Right lobe of liver (tissue), 6 donors: Measurements from ENCODE around the gene IL15RA. TPM values are rescaled to one million over a fixed set of nuclear protein-coding genes. Genes with fewer than 3 reads are reported as not detected.

Source experiments
- ATAC-seq, 4 donors: fragments of 200-7000 bp; cut with Tn5 transposase; one replicate each; pipeline ENCODE4 v1.9.1; 2020; ENCODE audit warnings: mild to moderate bottlenecking in 4 of 4, moderate library complexity in 4 of 4
- DNase-seq, 3 donors: peaks; one replicate each; pipeline ENCODE4 v3.0.0-alpha.2; 2020
- H3K27ac ChIP-seq, 3 donors: fragments of 200-600 bp; one replicate each; pipeline ENCODE4 v1.8.0; 2022
- H3K27me3 ChIP-seq, 2 donors: fragments of 200-600 bp; one replicate each; pipeline ENCODE4 v1.8.0; 2022
- H3K36me3 ChIP-seq, 4 donors: fragments of 200-600 bp; sonication (generic) in 1 of 4; one replicate each; pipeline versions ENCODE4 v1.5.1 to v1.8.0; 2017 to 2022; ENCODE audit warnings: control low read depth in 1 of 4
- H3K4me1 ChIP-seq, 4 donors: fragments of 200-600 bp; sonication (generic) in 1 of 4; one replicate each; pipeline versions ENCODE4 v1.5.1 to v1.8.0; 2017 to 2022; ENCODE audit warnings: control low read depth in 1 of 4
- H3K4me3 ChIP-seq, 3 donors: fragments of 200-600 bp; one replicate each; pipeline ENCODE4 v1.8.0; 2022
- H3K9me3 ChIP-seq, 4 donors: fragments of 200-600 bp; sonication (generic) in 1 of 4; one replicate each; pipeline versions ENCODE4 v1.5.1 to v1.8.0; 2017 to 2022; ENCODE audit warnings: control low read depth in 1 of 4
- POLR2A ChIP-seq: fragments of 450-650 bp; IDR thresholded peaks from one replicate; pipeline ENCODE4 v1.6.1; 2017; ENCODE audit warnings: antibody characterized with exemption, mild to moderate bottlenecking
- WGBS: methylation state at CpG from one replicate; pipeline ENCODE4 v1.1.6; 2018; ENCODE audit warnings: low coverage, low lambda C conversion rate; ENCODE audit not compliant: insufficient coverage; ENCODE audit errors: missing lambda C conversion rate; 5-methylcytosine and 5-hydroxymethylcytosine counted together
- intact Hi-C, 2 donors: fragments of 100-400 bp; cut with DNase I; formaldehyde crosslinking; loops; one replicate each; pipeline versions ENCODE4 v1.11.2 to v1.14.1; 2022
- total RNA-seq, 6 experiments: library from RNA; depleted of rRNA in 2 of 6; stranded (reverse); fragments of >200 nt in 2 of 6; fragmentation: NEBNext Ultra II Directional in 3 of 6; extraction: Animal tissue kit (Norgen Biotek cat#: 25700) in 3 of 6; gene quantifications; one replicate each; pipeline versions ENCODE4 v1.1.0 to v1.2.4, GENCODE V29; 2016 to 2023
- TF ChIP-seq, protein P1 (sequence below), 4 donors: fragments of 200-600 bp in 3 of 4; fragments of 450-650 bp in 1 of 4; IDR thresholded peaks; one replicate each; pipeline versions ENCODE4 v1.5.1 to v1.8.0; 2016 to 2022; ENCODE audit warnings: antibody characterized with exemption in 4 of 4, mild to moderate bottlenecking in 2 of 4
- donor health status: DM: no; HTN: yes; CAD: no.
- donor health status: DM: no; HTN: no; CAD: no.
- donor health status: DM: no; HTN: no; CAD: no.
- donor health status: DM: no; HTN: yes; CAD: no.
- donor health status: DM: no; HTN: yes; CAD: no.

IL15RA gene
- total RNA-seq, 6 experiments from 2014 or later, result 6.2 to 42.7 (median 13.3) TPM

DNA sequence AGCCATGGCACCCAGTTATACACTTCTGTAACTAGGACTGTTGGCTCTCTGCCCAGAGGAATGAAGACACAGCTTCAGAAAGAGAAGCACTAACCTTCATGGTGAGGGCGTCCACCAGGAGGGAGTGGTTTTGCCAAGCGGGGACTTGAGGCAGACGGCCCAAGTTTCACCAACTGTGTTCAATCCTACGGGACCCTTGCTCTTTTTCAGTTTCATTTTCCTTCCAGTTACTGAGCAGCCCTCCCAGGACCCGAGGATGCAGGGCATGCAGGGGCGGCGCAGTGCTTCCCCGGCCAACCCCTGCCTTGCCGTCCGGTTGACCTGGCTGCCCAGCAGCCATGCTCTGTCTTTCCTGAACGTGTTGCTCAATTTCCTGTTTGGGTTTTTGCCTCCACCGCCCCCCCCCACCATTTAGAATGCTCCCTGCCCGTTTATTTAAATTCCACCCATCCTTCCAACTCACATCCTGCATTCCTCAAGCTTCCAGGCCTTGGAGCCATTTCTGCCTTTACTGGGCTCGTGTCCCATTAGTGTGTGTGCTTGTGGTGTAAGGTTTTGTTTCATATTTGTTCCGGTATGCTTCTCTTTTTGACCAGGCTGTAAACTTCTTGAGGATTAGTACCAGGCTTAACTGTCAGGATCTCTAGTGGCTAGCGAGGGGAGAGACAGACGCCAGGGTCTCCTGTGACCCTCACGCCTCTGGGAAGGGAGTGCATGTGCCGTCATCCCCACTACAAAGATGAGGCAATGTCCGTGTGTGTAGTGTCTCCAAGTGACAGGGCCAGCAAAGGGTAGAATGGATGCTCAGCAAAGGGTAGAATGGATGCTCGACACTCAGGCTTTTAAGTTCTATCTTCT, 31.6 kb downstream of the IL15RA start:
- peaks cover 0 to 15% (median 6%) of the 10 kb centered on the region in 4 donors for H3K4me1 ChIP-seq
- DNase-seq (peak; percentile 66 to 70 (median 67)), ATAC-seq (peak; percentile 15 to 53 (median 34))
- 37% methylated on average over 17 of the region's 21 CpGs for WGBS
- H3K4me3 ChIP-seq, result peak overlapping the region; percentile 2 to 40 (median 2)
- no peaks in the 10 kb centered on the region for H3K36me3 ChIP-seq
- intact Hi-C loops, result no loop called here
- TF ChIP-seq, protein P1, sequence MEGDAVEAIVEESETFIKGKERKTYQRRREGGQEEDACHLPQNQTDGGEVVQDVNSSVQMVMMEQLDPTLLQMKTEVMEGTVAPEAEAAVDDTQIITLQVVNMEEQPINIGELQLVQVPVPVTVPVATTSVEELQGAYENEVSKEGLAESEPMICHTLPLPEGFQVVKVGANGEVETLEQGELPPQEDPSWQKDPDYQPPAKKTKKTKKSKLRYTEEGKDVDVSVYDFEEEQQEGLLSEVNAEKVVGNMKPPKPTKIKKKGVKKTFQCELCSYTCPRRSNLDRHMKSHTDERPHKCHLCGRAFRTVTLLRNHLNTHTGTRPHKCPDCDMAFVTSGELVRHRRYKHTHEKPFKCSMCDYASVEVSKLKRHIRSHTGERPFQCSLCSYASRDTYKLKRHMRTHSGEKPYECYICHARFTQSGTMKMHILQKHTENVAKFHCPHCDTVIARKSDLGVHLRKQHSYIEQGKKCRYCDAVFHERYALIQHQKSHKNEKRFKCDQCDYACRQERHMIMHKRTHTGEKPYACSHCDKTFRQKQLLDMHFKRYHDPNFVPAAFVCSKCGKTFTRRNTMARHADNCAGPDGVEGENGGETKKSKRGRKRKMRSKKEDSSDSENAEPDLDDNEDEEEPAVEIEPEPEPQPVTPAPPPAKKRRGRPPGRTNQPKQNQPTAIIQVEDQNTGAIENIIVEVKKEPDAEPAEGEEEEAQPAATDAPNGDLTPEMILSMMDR (IDR thresholded peaks at IDR 0.05), result no peak
- TF ChIP-seq POLR2A, result peak; percentile 33
- no peaks in the 10 kb centered on the region for H3K9me3 ChIP-seq
- no peaks in the 10 kb centered on the region for H3K27me3 ChIP-seq
- peak overlapping the region; percentile 41 to 81 (median 58) for H3K27ac ChIP-seq

DNA sequence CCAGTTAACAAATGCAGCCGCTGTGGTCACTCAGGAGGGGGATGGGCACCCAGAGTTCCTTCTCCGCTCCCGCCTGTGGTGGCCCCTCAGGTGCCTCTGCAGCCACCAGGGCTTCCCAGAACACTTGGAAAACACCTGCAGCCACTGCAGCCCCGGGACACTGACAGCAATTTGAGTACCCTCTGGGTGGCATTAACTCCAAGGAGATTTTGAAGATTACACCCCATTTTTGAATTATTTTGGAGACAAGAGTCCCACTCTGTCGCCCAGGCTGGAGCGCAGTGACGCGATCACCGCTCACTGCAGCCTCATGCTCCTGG, 32.2 kb downstream of the IL15RA start:
- TF ChIP-seq, protein P1 (IDR thresholded peaks at IDR 0.05), result no peak
- no peak for DNase-seq
- H3K27ac ChIP-seq, result peak overlapping the region; percentile 12 to 81 (median 58)
- no peaks in the 10 kb centered on the region for H3K36me3 ChIP-seq
- H3K4me1 ChIP-seq, result peaks cover 0 to 11% (median 5%) of the 10 kb centered on the region in 4 donors
- ATAC-seq, result no peak
- 87% methylated on average over 6 of the region's 9 CpGs for WGBS
- no peaks in the 10 kb centered on the region for H3K9me3 ChIP-seq
- no peaks in the 10 kb centered on the region for H3K27me3 ChIP-seq
- intact Hi-C loops, result no loop called here
- H3K4me3 ChIP-seq, result peak overlapping the region; percentile 2 to 40 (median 2)

DNA sequence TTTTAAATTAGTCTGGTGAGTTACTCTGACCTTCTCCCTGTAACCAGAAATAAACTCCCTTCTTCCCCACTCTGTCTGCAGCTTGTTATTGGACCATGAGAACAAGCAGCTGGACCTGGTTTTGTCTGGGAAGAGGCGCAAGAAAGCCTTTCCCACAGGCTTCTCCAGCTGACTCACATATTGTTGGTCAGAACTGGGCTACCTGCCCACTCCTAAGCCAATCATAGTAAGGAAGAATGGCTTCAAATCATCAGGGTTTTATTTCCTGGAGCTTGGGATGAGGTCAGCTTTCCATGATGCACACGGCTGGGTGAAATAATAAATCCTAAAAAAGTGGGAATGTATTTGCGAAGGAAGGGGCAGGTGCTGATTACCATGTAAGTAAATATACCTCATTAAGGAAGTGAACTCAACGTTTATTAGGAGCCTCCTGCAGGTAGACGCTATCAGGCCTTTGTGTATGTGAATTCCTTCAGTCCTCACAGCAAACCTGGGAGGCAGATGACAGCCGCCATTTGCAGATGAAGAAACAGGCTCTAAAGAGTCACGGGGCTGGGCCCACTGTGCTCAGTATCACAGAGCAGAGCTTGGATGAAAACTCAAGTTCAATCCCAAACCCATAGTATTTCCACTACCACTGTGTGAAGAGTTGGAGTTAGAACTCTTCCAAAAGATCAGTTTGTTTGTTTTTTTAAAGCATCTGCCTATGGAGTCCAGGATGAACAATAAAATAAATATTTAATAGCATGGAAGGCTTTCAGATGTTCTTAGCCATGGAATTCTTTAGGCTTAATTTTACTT, 32.8 kb downstream of the IL15RA start:
- no peaks in the 10 kb centered on the region for H3K9me3 ChIP-seq
- H3K36me3 ChIP-seq, result no peaks in the 10 kb centered on the region
- peak; percentile 34 for TF ChIP-seq POLR2A
- TF ChIP-seq, protein P1 (IDR thresholded peaks at IDR 0.05), result no peak
- H3K27me3 ChIP-seq, result no peaks in the 10 kb centered on the region
- peak overlapping the region in 1 of 3 donors; percentile 40 for H3K4me3 ChIP-seq
- peak in 2 of 3 donors; percentile 60 to 73 for DNase-seq
- peak overlapping the region; percentile 12 to 81 (median 58) for H3K27ac ChIP-seq
- H3K4me1 ChIP-seq, result peaks cover 0 to 5% (median 2%) of the 10 kb centered on the region in 4 donors
- intact Hi-C loops, result no loop called here
- WGBS, result 45% methylated on average over 6 of the region's 7 CpGs
- ATAC-seq, result peak in 2 of 4 donors; percentile 21 to 71

DNA sequence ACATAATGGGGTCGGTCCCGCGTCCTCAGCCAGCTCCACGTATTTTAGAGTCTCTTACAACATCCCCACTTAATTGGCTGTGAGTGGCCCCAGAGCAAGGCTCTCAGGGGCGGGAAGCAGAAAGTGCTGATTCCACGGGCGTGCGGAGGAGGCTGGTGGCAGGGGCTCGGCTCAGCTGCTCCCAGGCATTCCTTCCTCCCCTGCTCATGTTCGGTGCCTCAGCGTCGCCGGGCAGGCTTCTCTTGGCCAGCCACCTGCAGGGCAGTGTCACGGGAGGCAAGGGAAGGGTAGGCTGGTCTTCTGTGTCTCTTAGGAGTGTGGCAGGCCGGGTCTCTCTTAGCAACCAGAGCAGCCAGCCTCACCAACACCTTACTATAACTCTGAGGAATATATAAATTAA, 33.8 kb downstream of the IL15RA start:
- H3K27me3 ChIP-seq, result no peaks in the 10 kb centered on the region
- TF ChIP-seq, protein P1 (IDR thresholded peaks at IDR 0.05), result no peak
- no peak for TF ChIP-seq POLR2A
- peak overlapping the region; percentile 30 to 81 (median 58) for H3K27ac ChIP-seq
- intact Hi-C loops, result no loop called here
- WGBS, result 79% methylated on average over 14 of the region's 15 CpGs
- DNase-seq (no peak), ATAC-seq (peak; percentile 17 to 47 (median 36))
- H3K9me3 ChIP-seq, result no peaks in the 10 kb centered on the region
- peaks cover 0 to 4% (median 0%) of the 10 kb centered on the region in 4 donors for H3K4me1 ChIP-seq
- no peaks in the 10 kb centered on the region for H3K36me3 ChIP-seq
- H3K4me3 ChIP-seq, result no peak overlapping the region
